ENCODE measurements around the gene ASIC4.

GRCh38 chr2:219561179-219562048, 47.1 kb downstream of the ASIC4 start:
- TF ChIP-seq ZNF274 (IDR thresholded peaks at IDR 0.05; ENCODE audit: low read depth, low read length) (no peak), YY1 (IDR thresholded peaks at IDR 0.05; ENCODE audit: insufficient read depth, insufficient read length) (no peak)

All from NT2/D1 (cell line).